GM18507 (cell line): ENCODE measurements around the gene SORT1.

Experiments used
- DNase-seq: peaks from one replicate; pipeline ENCODE4 v3.0.0; 2011; ENCODE audit warnings: low read depth; ENCODE audit not compliant: insufficient read length; ENCODE audit errors: extremely low spot score
- FAIRE-seq: peaks from 2 replicates; lab custom pipeline; 2011; peaks lifted over from hg19 to GRCh38; lab: Jason Lieb, UNC

Gene SORT1

GRCh38 chr1:109281680-109282496 is 115.8 kb downstream of the SORT1 start:
- DNase-seq (no peak), FAIRE-seq (no peak)

- FAIRE-seq (no peak), DNase-seq (no peak)
Observed at GRCh38 chr1:109280862-109281261, 116.9 kb downstream of the SORT1 start.

GRCh38 chr1:109279615-109280278 is 118.0 kb downstream of the SORT1 start:
- DNase-seq (no peak), FAIRE-seq (no peak)

GRCh38 chr1:109277434-109278204 is 120.1 kb downstream of the SORT1 start:
- DNase-seq: peak; percentile 66
- FAIRE-seq: peak; percentile 75

- no peak for DNase-seq
- no peak for FAIRE-seq
Observed at GRCh38 chr1:109275706-109276345, 121.9 kb downstream of the SORT1 start.

- no peak for DNase-seq
- FAIRE-seq: no peak
Observed at GRCh38 chr1:109274533-109275476, 122.9 kb downstream of the SORT1 start.

GRCh38 chr1:109273570-109274288 is 124.0 kb downstream of the SORT1 start:
- DNase-seq (no peak), FAIRE-seq (no peak)

GRCh38 chr1:109272831-109273547 is 124.7 kb downstream of the SORT1 start:
- FAIRE-seq (no peak), DNase-seq (no peak)

- DNase-seq: no peak
- no peak for FAIRE-seq
Observed at GRCh38 chr1:109272021-109272799, 125.5 kb downstream of the SORT1 start.

- no peak for FAIRE-seq
Observed at GRCh38 chr1:109271458-109271857, 126.3 kb downstream of the SORT1 start.

GRCh38 chr1:109270623-109271317 is 126.9 kb downstream of the SORT1 start:
- FAIRE-seq: no peak
- DNase-seq: no peak

More at GRCh38 chr1:109271458-109271857, 126.3 kb downstream of the SORT1 start:
- no peak for DNase-seq

GRCh38 chr1:109269981-109270622 is 127.6 kb downstream of the SORT1 start:
- no peak for FAIRE-seq
- no peak for DNase-seq

GRCh38 chr1:109269212-109269980 is 128.3 kb downstream of the SORT1 start:
- FAIRE-seq (no peak), DNase-seq (no peak)

- FAIRE-seq (no peak), DNase-seq (no peak)
Observed at GRCh38 chr1:109268431-109269211, 129.1 kb downstream of the SORT1 start.
